AG08396 (cell line): ENCODE measurements around the gene PCLO.
"Not testable (repeated sequence)": the region's sequence is repeated elsewhere in the genome, so short reads cannot be mapped to it uniquely, and the experiment has no call there.

Experiments used
- DNase-seq: peaks from one replicate; pipeline ENCODE4 v3.0.0; 2012; ENCODE audit warnings: low spot score, mixed read lengths

The PCLO gene

GRCh38 chr7:82736633-82737032, 426.1 kb downstream of the PCLO start:
- no peak for DNase-seq

GRCh38 chr7:82732677-82733076, 430.0 kb downstream of the PCLO start:
- DNase-seq: no peak

- DNase-seq: peak; percentile 22
Measured at GRCh38 chr7:82729172-82730030, 433.3 kb downstream of the PCLO start.

GRCh38 chr7:82726038-82726800, 436.5 kb downstream of the PCLO start:
- DNase-seq: no peak

GRCh38 chr7:82723411-82723810, 439.3 kb downstream of the PCLO start:
- DNase-seq: no peak

GRCh38 chr7:82722946-82723345, 439.7 kb downstream of the PCLO start:
- no peak for DNase-seq

- no peak for DNase-seq
Measured at GRCh38 chr7:82715344-82715743, 447.3 kb downstream of the PCLO start.

- DNase-seq: no peak
Measured at GRCh38 chr7:82714883-82715282, 447.8 kb downstream of the PCLO start.

- DNase-seq: no peak
Measured at GRCh38 chr7:82713506-82713905, 449.2 kb downstream of the PCLO start.

- DNase-seq: not testable (repeated sequence)
Measured at GRCh38 chr7:82706344-82706743, 456.3 kb downstream of the PCLO start.

- no peak for DNase-seq
Measured at GRCh38 chr7:82705517-82706260, 457.0 kb downstream of the PCLO start.

- no peak for DNase-seq
Measured at GRCh38 chr7:82704121-82704520, 458.6 kb downstream of the PCLO start.
